ENCODE measurements around the gene RRBP1.

RRBP1 gene

DNA sequence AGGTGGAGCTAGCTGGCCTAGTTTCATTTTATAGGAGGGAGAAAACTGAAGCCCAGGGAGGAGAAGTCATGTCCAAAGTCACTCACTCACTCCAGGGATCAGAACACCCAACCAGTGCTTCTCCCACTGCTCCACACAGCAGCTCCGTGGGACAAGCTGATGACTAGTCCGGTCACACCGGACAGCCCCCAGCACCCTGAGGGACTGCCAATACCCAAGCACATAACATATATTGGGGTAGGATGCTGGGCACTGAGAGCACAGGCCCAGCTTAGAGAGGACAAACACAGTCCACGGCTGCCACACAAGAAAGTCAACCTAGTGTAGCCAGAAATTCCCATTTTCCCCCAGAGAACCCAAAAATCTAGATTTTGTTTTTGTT, 5.7 kb downstream of the RRBP1 start:
- H3K9me3 ChIP-seq (ENCODE audit: low read length), result no peaks in the 10 kb centered on the region
- H3F3A ChIP-seq (ENCODE audit: insufficient read depth, low read length), result no peaks in the 10 kb centered on the region
- no peaks in the 10 kb centered on the region for H3K79me2 ChIP-seq (ENCODE audit: insufficient read depth, low read length)
- no peak overlapping the region for H3K27ac ChIP-seq (ENCODE audit: low read depth, low read length, poor library complexity, severe bottlenecking)
- H3K9me2 ChIP-seq (ENCODE audit: low read depth, low read length), result no peaks in the 10 kb centered on the region
- H2AFZ ChIP-seq (ENCODE audit: low read length), result no peak overlapping the region
- no peaks in the 10 kb centered on the region for H4K20me1 ChIP-seq (ENCODE audit: insufficient read depth, low read length)
- TF ChIP-seq, protein P1, sequence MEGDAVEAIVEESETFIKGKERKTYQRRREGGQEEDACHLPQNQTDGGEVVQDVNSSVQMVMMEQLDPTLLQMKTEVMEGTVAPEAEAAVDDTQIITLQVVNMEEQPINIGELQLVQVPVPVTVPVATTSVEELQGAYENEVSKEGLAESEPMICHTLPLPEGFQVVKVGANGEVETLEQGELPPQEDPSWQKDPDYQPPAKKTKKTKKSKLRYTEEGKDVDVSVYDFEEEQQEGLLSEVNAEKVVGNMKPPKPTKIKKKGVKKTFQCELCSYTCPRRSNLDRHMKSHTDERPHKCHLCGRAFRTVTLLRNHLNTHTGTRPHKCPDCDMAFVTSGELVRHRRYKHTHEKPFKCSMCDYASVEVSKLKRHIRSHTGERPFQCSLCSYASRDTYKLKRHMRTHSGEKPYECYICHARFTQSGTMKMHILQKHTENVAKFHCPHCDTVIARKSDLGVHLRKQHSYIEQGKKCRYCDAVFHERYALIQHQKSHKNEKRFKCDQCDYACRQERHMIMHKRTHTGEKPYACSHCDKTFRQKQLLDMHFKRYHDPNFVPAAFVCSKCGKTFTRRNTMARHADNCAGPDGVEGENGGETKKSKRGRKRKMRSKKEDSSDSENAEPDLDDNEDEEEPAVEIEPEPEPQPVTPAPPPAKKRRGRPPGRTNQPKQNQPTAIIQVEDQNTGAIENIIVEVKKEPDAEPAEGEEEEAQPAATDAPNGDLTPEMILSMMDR (IDR thresholded peaks at IDR 0.05; ENCODE audit: low read length), result no peak
- TF ChIP-seq EZH2 (IDR thresholded peaks at IDR 0.05; ENCODE audit: borderline replicate concordance, low read length), result no peak
- no peaks in the 10 kb centered on the region for H3K27me3 ChIP-seq (ENCODE audit: insufficient read depth, low read length)
- no peak overlapping the region for H3K9ac ChIP-seq (ENCODE audit: low read length)
- no peak overlapping the region for H3K4me2 ChIP-seq (ENCODE audit: low read length)
- peaks cover 22% of the 10 kb centered on the region; the same call in 1 of the 2 replicates for H3K36me3 ChIP-seq (ENCODE audit: insufficient read depth, low read length)
- no peak overlapping the region for H3K4me3 ChIP-seq (ENCODE audit: low read depth, low read length, poor library complexity, severe bottlenecking)
- H3K4me1 ChIP-seq (ENCODE audit: insufficient read depth, low read length, severe bottlenecking), result peaks cover 13% of the 10 kb centered on the region

DNA sequence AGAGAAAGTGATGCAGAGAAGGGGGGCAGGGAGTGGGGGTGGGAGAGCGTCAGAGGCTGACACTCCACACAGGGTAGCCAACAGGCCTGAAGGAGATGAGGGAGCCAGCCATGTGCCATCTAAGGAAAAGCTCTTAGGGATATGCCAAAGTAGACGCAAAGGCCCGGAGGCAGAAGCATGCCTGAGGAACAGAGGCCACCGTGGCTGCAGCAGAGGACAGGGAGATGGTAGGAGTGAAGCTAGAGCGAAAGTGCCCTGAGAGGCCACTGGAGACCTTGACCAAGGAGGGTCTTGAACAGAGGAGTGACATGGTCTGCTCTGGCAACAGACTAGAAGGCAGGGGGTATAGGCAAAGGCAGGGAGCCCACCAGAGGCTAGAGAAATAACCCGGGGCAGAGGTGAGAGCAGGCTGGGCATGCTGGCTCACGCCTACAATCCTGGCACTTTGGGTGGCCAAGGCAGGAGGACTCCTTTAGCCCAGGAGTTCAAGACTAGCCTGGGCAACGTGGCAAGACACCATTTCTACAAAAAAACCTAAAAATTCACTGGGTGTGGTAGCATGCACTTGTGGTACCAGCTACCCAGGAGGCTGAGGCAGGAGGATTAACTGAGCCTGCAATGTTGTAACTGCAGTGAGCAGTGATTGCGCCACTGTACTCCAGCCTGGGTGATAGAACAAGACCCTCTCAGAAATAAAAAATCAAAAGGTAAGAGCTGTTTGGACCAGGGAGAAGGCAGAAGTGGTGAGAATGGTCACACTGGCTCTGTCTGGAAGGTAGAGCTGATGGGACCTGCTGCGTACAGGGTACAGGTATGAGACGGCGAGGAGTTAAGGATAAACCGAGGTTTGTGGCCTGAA, 6.3 kb downstream of the RRBP1 start:
- no peak overlapping the region for H3K9ac ChIP-seq (ENCODE audit: low read length)
- TF ChIP-seq, protein P1 (IDR thresholded peaks at IDR 0.05; ENCODE audit: low read length), result no peak
- no peak for TF ChIP-seq EZH2 (IDR thresholded peaks at IDR 0.05; ENCODE audit: borderline replicate concordance, low read length)
- no peaks in the 10 kb centered on the region for H3K9me2 ChIP-seq (ENCODE audit: low read depth, low read length)
- no peaks in the 10 kb centered on the region for H3F3A ChIP-seq (ENCODE audit: insufficient read depth, low read length)
- H3K9me3 ChIP-seq (ENCODE audit: low read length), result no peaks in the 10 kb centered on the region
- H3K27me3 ChIP-seq (ENCODE audit: insufficient read depth, low read length), result no peaks in the 10 kb centered on the region
- H3K36me3 ChIP-seq (ENCODE audit: insufficient read depth, low read length), result peaks cover 22% of the 10 kb centered on the region; the same call in 1 of the 2 replicates
- H3K4me3 ChIP-seq (ENCODE audit: low read depth, low read length, poor library complexity, severe bottlenecking), result no peak overlapping the region
- no peaks in the 10 kb centered on the region for H4K20me1 ChIP-seq (ENCODE audit: insufficient read depth, low read length)
- no peak overlapping the region for H2AFZ ChIP-seq (ENCODE audit: low read length)
- no peaks in the 10 kb centered on the region for H3K79me2 ChIP-seq (ENCODE audit: insufficient read depth, low read length)
- H3K27ac ChIP-seq (ENCODE audit: low read depth, low read length, poor library complexity, severe bottlenecking), result no peak overlapping the region
- peaks cover 16% of the 10 kb centered on the region for H3K4me1 ChIP-seq (ENCODE audit: insufficient read depth, low read length, severe bottlenecking)
- no peak overlapping the region for H3K4me2 ChIP-seq (ENCODE audit: low read length)

GRCh38 chr20:17674722-17675518, 7.1 kb downstream of the RRBP1 start:
- H3K9ac ChIP-seq (ENCODE audit: low read length), result no peak overlapping the region
- TF ChIP-seq, protein P1 (IDR thresholded peaks at IDR 0.05; ENCODE audit: low read length), result no peak
- no peak for TF ChIP-seq EZH2 (IDR thresholded peaks at IDR 0.05; ENCODE audit: borderline replicate concordance, low read length)
- H3K27me3 ChIP-seq (ENCODE audit: insufficient read depth, low read length), result no peaks in the 10 kb centered on the region
- H3K9me2 ChIP-seq (ENCODE audit: low read depth, low read length), result no peaks in the 10 kb centered on the region
- H3K9me3 ChIP-seq (ENCODE audit: low read length), result no peaks in the 10 kb centered on the region
- H3K36me3 ChIP-seq (ENCODE audit: insufficient read depth, low read length), result peaks cover 23% of the 10 kb centered on the region; the same call in 1 of the 2 replicates
- H3K79me2 ChIP-seq (ENCODE audit: insufficient read depth, low read length), result no peaks in the 10 kb centered on the region
- H3K4me1 ChIP-seq (ENCODE audit: insufficient read depth, low read length, severe bottlenecking), result peaks cover 8% of the 10 kb centered on the region
- H3F3A ChIP-seq (ENCODE audit: insufficient read depth, low read length), result no peaks in the 10 kb centered on the region
- no peak overlapping the region for H2AFZ ChIP-seq (ENCODE audit: low read length)
- no peaks in the 10 kb centered on the region for H4K20me1 ChIP-seq (ENCODE audit: insufficient read depth, low read length)
- no peak overlapping the region for H3K4me2 ChIP-seq (ENCODE audit: low read length)
- no peak overlapping the region for H3K4me3 ChIP-seq (ENCODE audit: low read depth, low read length, poor library complexity, severe bottlenecking)
- H3K27ac ChIP-seq (ENCODE audit: low read depth, low read length, poor library complexity, severe bottlenecking), result no peak overlapping the region

Data from OCI-LY1 (cell line).